ENCODE measurements around the gene TPI1.

TPI1 gene

GRCh38 chr12:6827982-6828780 is 39.1 kb upstream of the TPI1 start, which contains the start of gene P3H3:
Gene P3H3, plus strand, starts transcription at chr12:6828407. Its CDS starts 34 bp downstream, at chr12:6828441.
- DNase-seq (ENCODE audit: low read depth, low spot score), result no peak
- peak within 1 kb of the TSS; percentile 29 for H3K27ac ChIP-seq

- peak overlapping the region; percentile 29 for H3K27ac ChIP-seq
- no peak for DNase-seq (ENCODE audit: low read depth, low spot score)
These were observed 38.4 kb upstream of the TPI1 start for GRCh38 chr12:6828781-6829535.

GRCh38 chr12:6829536-6830220 is 37.7 kb upstream of the TPI1 start:
- H3K27ac ChIP-seq, result peak overlapping the region; percentile 29
- DNase-seq (ENCODE audit: low read depth, low spot score), result no peak

GRCh38 chr12:6830286-6830890 is 36.9 kb upstream of the TPI1 start:
- H3K27ac ChIP-seq, result no peak overlapping the region
- DNase-seq (ENCODE audit: low read depth, low spot score), result no peak

GRCh38 chr12:6830999-6831398 is 36.3 kb upstream of the TPI1 start:
- DNase-seq (ENCODE audit: low read depth, low spot score), result no peak

GRCh38 chr12:6831450-6831995 is 35.8 kb upstream of the TPI1 start:
- H3K27ac ChIP-seq, result no peak overlapping the region
- no peak for DNase-seq (ENCODE audit: low read depth, low spot score)

More at GRCh38 chr12:6830999-6831398, 36.3 kb upstream of the TPI1 start:
- no peak overlapping the region for H3K27ac ChIP-seq

GRCh38 chr12:6832125-6832524 is 35.2 kb upstream of the TPI1 start:
- no peak for DNase-seq (ENCODE audit: low read depth, low spot score)
- H3K27ac ChIP-seq, result no peak overlapping the region

- no peak for DNase-seq (ENCODE audit: low read depth, low spot score)
- no peak overlapping the region for H3K27ac ChIP-seq
These were observed 34.0 kb upstream of the TPI1 start for GRCh38 chr12:6833189-6833890.

GRCh38 chr12:6834254-6834653 is 33.1 kb upstream of the TPI1 start:
- DNase-seq (ENCODE audit: low read depth, low spot score), result no peak
- no peak overlapping the region for H3K27ac ChIP-seq

- H3K27ac ChIP-seq, result no peak overlapping the region
- DNase-seq (ENCODE audit: low read depth, low spot score), result no peak
These were observed 32.5 kb upstream of the TPI1 start for GRCh38 chr12:6834873-6835272.

- no peak for DNase-seq (ENCODE audit: low read depth, low spot score)
- H3K27ac ChIP-seq, result no peak overlapping the region
These were observed 30.5 kb upstream of the TPI1 start for GRCh38 chr12:6836851-6837250.

- no peak for DNase-seq (ENCODE audit: low read depth, low spot score)
- H3K27ac ChIP-seq, result no peak overlapping the region
These were observed 29.8 kb upstream of the TPI1 start for GRCh38 chr12:6837370-6838060.

GRCh38 chr12:6838854-6839253 is 28.5 kb upstream of the TPI1 start:
- no peak overlapping the region for H3K27ac ChIP-seq
- DNase-seq (ENCODE audit: low read depth, low spot score), result no peak

- no peak for DNase-seq (ENCODE audit: low read depth, low spot score)
- no peak overlapping the region for H3K27ac ChIP-seq
These were observed 27.7 kb upstream of the TPI1 start for GRCh38 chr12:6839482-6840201.

GRCh38 chr12:6840330-6840729 is 27.0 kb upstream of the TPI1 start:
- no peak overlapping the region for H3K27ac ChIP-seq
- no peak for DNase-seq (ENCODE audit: low read depth, low spot score)

GRCh38 chr12:6840761-6841515 is 26.4 kb upstream of the TPI1 start, which contains the start of gene GNB3:
Gene GNB3, plus strand, starts transcription at chr12:6840925. Its CDS starts 363 bp downstream, at chr12:6841288.
- no peak within 1 kb of the TSS for H3K27ac ChIP-seq
- no peak for DNase-seq (ENCODE audit: low read depth, low spot score)

GRCh38 chr12:6842075-6842474 is 25.3 kb upstream of the TPI1 start:
- no peak for DNase-seq (ENCODE audit: low read depth, low spot score)

More at GRCh38 chr12:6842075-6842474, 25.3 kb upstream of the TPI1 start:
- no peak overlapping the region for H3K27ac ChIP-seq

All from epithelial cell of prostate (primary cell).